GM10847 (cell line): ENCODE results near the gene HBQ1.
"Not testable (repeated sequence)": the region's sequence is repeated elsewhere in the genome, so short reads cannot be mapped to it uniquely, and the experiment has no call there.

ENCODE experiments used
- POLR2A ChIP-seq: IDR thresholded peaks from 2 replicates; pipeline ENCODE4 v1.6.1; 2011; ENCODE audit not compliant: insufficient read length; ENCODE audit errors: extremely low read depth

Gene HBQ1

GRCh38 chr16:175011-175949, 5.0 kb upstream of the HBQ1 start:
- TF ChIP-seq POLR2A = no peak

- not testable (repeated sequence) for TF ChIP-seq POLR2A
Measured at GRCh38 chr16:176477-177382, 3.5 kb upstream of the HBQ1 start, which contains the start of gene HBA1. HBA1 (plus strand) TSS chr16:176680; CDS start chr16:176717, 37 bp downstream.

- no peak for TF ChIP-seq POLR2A
Measured at GRCh38 chr16:177394-177822, 2.9 kb upstream of the HBQ1 start.

- no peak for TF ChIP-seq POLR2A
Measured at GRCh38 chr16:177981-178667, 2.1 kb upstream of the HBQ1 start.

- no peak for TF ChIP-seq POLR2A
Measured at GRCh38 chr16:178668-179015, 1.6 kb upstream of the HBQ1 start.

- no peak for TF ChIP-seq POLR2A
Measured at GRCh38 chr16:179211-180092, 807 bp upstream of the HBQ1 start.

- no peak for TF ChIP-seq POLR2A
Measured at GRCh38 chr16:180681-181564, 664 bp downstream of the HBQ1 start.

GRCh38 chr16:181565-182021, 1.3 kb downstream of the HBQ1 start:
- no peak for TF ChIP-seq POLR2A

GRCh38 chr16:183005-183404, 2.7 kb downstream of the HBQ1 start:
- no peak for TF ChIP-seq POLR2A

- TF ChIP-seq POLR2A = no peak
Measured at GRCh38 chr16:185213-185612, 5.0 kb downstream of the HBQ1 start.

GRCh38 chr16:185691-186090, 5.4 kb downstream of the HBQ1 start:
- no peak for TF ChIP-seq POLR2A

GRCh38 chr16:187330-187729, 7.1 kb downstream of the HBQ1 start:
- TF ChIP-seq POLR2A = no peak

- TF ChIP-seq POLR2A = no peak
Measured at GRCh38 chr16:188674-189073, 8.4 kb downstream of the HBQ1 start.
